ENCODE measurements around the gene FLACC1.

Gene FLACC1

GRCh38 chr2:201275069-201275468, 82.1 kb downstream of the FLACC1 start:
- FAIRE-seq: no peak

GRCh38 chr2:201273330-201273983, 83.7 kb downstream of the FLACC1 start:
- FAIRE-seq: no peak

GRCh38 chr2:201271917-201272316, 85.2 kb downstream of the FLACC1 start:
- FAIRE-seq: no peak

- FAIRE-seq: no peak
Measured at GRCh38 chr2:201270293-201271001, 86.7 kb downstream of the FLACC1 start.

GRCh38 chr2:201269764-201270163, 87.4 kb downstream of the FLACC1 start:
- FAIRE-seq: no peak

- no peak for FAIRE-seq
Measured at GRCh38 chr2:201267278-201268030, 89.7 kb downstream of the FLACC1 start.

- FAIRE-seq: no peak
Measured at GRCh38 chr2:201266629-201267028, 90.5 kb downstream of the FLACC1 start.

GRCh38 chr2:201264472-201265173, 92.5 kb downstream of the FLACC1 start:
- FAIRE-seq: no peak

GRCh38 chr2:201263779-201264178, 93.4 kb downstream of the FLACC1 start:
- FAIRE-seq: no peak

- no peak for FAIRE-seq
Measured at GRCh38 chr2:201262718-201263117, 94.4 kb downstream of the FLACC1 start.

- no peak for FAIRE-seq
Measured at GRCh38 chr2:201261906-201262305, 95.2 kb downstream of the FLACC1 start.

GRCh38 chr2:201261471-201261870, 95.7 kb downstream of the FLACC1 start:
- FAIRE-seq: no peak

- no peak for FAIRE-seq
Measured at GRCh38 chr2:201260302-201260800, 96.8 kb downstream of the FLACC1 start, which contains the start of gene CASP8. Gene CASP8 (plus strand): TSS chr2:201260536. CDS start chr2:201266487, 5,951 bp downstream.

GRCh38 chr2:201258666-201259615, 98.2 kb downstream of the FLACC1 start:
- no peak for FAIRE-seq

GRCh38 chr2:201257956-201258665, 99.0 kb downstream of the FLACC1 start:
- peak; percentile 55 for FAIRE-seq

GRCh38 chr2:201257381-201257955, 99.7 kb downstream of the FLACC1 start:
- no peak for FAIRE-seq

GRCh38 chr2:201256082-201256481, 101.1 kb downstream of the FLACC1 start:
- no peak for FAIRE-seq

GRCh38 chr2:201255408-201256033, 101.6 kb downstream of the FLACC1 start:
- no peak for FAIRE-seq

- no peak for FAIRE-seq
Measured at GRCh38 chr2:201254081-201254730, 102.9 kb downstream of the FLACC1 start.

- no peak for FAIRE-seq
Measured at GRCh38 chr2:201250741-201251140, 106.4 kb downstream of the FLACC1 start.
